ENCODE results near the gene DENND2D. TPM values are rescaled to one million over a fixed set of nuclear protein-coding genes. Genes with fewer than 3 reads are reported as not detected.
A peak's percentile ranks its signal among the peaks of the same experiment; 100 is the strongest.

DENND2D gene
- total RNA-seq, 1 experiment from 2014 or later = 2.1 TPM

DNA sequence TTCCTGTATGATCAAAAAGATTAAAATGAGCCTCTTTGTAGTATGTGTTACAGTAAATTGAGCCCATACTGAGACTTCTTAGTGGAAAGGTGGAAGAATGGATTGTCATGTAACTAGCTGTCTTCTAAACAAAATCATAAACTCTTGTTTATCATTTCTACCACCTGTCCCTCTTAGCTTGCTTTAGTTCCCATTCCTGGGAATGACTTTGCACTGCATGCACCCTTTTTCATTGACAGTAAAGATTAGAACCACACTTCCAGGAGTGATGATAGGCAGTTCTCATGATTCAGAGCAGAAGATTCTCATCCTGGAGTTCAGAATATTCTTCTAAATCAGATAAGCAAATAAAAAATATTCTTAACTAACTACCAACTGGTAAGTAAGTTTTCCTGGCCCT is 28.0 kb downstream of the DENND2D start:
- Mint-ChIP-seq H3K4me1 (no peaks in the 10 kb centered on the region), H3K9me3 (peaks cover 3% of the 10 kb centered on the region; the same call in 1 of the 2 replicates), H3K36me3 (peaks cover 23% of the 10 kb centered on the region), H3K4me3 (no peak overlapping the region), H3K27me3 (ENCODE audit: low read depth) (no peaks in the 10 kb centered on the region), H3K27ac (no peak overlapping the region)
- POLR2A ChIA-PET = no interaction called here
- no peak for ATAC-seq
- CTCF ChIA-PET = no interaction called here
- TF ChIP-seq JUN (CRISPR knock-in tag; IDR thresholded peaks at IDR 0.05) (no peak), SMAD4 (CRISPR knock-in tag; IDR thresholded peaks at IDR 0.05) (no peak), NR3C1 (CRISPR knock-in tag; conservative IDR thresholded peaks at IDR 0.05; ENCODE audit: low read depth) (no peak), ZNF263 (CRISPR knock-in tag; IDR thresholded peaks at IDR 0.05; ENCODE audit: low read depth) (no peak), CREM (CRISPR knock-in tag; IDR thresholded peaks at IDR 0.05) (no peak), JAZF1 (CRISPR knock-in tag; IDR thresholded peaks at IDR 0.05) (no peak), ATF1 (CRISPR knock-in tag; IDR thresholded peaks at IDR 0.05) (no peak), PRRX2 (CRISPR knock-in tag; IDR thresholded peaks at IDR 0.05) (no peak), NFE2L1 (CRISPR knock-in tag; IDR thresholded peaks at IDR 0.05) (no peak)
- TF ChIP-seq, protein P1, sequence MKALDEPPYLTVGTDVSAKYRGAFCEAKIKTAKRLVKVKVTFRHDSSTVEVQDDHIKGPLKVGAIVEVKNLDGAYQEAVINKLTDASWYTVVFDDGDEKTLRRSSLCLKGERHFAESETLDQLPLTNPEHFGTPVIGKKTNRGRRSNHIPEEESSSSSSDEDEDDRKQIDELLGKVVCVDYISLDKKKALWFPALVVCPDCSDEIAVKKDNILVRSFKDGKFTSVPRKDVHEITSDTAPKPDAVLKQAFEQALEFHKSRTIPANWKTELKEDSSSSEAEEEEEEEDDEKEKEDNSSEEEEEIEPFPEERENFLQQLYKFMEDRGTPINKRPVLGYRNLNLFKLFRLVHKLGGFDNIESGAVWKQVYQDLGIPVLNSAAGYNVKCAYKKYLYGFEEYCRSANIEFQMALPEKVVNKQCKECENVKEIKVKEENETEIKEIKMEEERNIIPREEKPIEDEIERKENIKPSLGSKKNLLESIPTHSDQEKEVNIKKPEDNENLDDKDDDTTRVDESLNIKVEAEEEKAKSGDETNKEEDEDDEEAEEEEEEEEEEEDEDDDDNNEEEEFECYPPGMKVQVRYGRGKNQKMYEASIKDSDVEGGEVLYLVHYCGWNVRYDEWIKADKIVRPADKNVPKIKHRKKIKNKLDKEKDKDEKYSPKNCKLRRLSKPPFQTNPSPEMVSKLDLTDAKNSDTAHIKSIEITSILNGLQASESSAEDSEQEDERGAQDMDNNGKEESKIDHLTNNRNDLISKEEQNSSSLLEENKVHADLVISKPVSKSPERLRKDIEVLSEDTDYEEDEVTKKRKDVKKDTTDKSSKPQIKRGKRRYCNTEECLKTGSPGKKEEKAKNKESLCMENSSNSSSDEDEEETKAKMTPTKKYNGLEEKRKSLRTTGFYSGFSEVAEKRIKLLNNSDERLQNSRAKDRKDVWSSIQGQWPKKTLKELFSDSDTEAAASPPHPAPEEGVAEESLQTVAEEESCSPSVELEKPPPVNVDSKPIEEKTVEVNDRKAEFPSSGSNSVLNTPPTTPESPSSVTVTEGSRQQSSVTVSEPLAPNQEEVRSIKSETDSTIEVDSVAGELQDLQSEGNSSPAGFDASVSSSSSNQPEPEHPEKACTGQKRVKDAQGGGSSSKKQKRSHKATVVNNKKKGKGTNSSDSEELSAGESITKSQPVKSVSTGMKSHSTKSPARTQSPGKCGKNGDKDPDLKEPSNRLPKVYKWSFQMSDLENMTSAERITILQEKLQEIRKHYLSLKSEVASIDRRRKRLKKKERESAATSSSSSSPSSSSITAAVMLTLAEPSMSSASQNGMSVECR (CRISPR knock-in tag; IDR thresholded peaks at IDR 0.05; ENCODE audit: borderline replicate concordance) = no peak
- TF ChIP-seq, protein P2, sequence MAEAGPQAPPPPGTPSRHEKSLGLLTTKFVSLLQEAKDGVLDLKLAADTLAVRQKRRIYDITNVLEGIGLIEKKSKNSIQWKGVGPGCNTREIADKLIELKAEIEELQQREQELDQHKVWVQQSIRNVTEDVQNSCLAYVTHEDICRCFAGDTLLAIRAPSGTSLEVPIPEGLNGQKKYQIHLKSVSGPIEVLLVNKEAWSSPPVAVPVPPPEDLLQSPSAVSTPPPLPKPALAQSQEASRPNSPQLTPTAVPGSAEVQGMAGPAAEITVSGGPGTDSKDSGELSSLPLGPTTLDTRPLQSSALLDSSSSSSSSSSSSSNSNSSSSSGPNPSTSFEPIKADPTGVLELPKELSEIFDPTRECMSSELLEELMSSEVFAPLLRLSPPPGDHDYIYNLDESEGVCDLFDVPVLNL (CRISPR knock-in tag; IDR thresholded peaks at IDR 0.05; ENCODE audit: borderline replicate concordance, low read depth) = no peak
- TF ChIP-seq, protein P3, sequence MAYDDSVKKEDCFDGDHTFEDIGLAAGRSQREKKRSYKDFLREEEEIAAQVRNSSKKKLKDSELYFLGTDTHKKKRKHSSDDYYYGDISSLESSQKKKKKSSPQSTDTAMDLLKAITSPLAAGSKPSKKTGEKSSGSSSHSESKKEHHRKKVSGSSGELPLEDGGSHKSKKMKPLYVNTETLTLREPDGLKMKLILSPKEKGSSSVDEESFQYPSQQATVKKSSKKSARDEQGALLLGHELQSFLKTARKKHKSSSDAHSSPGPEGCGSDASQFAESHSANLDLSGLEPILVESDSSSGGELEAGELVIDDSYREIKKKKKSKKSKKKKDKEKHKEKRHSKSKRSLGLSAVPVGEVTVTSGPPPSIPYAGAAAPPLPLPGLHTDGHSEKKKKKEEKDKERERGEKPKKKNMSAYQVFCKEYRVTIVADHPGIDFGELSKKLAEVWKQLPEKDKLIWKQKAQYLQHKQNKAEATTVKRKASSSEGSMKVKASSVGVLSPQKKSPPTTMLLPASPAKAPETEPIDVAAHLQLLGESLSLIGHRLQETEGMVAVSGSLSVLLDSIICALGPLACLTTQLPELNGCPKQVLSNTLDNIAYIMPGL (CRISPR knock-in tag; IDR thresholded peaks at IDR 0.05) = no peak
- TF ChIP-seq, protein P4, sequence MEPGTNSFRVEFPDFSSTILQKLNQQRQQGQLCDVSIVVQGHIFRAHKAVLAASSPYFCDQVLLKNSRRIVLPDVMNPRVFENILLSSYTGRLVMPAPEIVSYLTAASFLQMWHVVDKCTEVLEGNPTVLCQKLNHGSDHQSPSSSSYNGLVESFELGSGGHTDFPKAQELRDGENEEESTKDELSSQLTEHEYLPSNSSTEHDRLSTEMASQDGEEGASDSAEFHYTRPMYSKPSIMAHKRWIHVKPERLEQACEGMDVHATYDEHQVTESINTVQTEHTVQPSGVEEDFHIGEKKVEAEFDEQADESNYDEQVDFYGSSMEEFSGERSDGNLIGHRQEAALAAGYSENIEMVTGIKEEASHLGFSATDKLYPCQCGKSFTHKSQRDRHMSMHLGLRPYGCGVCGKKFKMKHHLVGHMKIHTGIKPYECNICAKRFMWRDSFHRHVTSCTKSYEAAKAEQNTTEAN (CRISPR knock-in tag; IDR thresholded peaks at IDR 0.05) = no peak
- TF ChIP-seq, protein P5, sequence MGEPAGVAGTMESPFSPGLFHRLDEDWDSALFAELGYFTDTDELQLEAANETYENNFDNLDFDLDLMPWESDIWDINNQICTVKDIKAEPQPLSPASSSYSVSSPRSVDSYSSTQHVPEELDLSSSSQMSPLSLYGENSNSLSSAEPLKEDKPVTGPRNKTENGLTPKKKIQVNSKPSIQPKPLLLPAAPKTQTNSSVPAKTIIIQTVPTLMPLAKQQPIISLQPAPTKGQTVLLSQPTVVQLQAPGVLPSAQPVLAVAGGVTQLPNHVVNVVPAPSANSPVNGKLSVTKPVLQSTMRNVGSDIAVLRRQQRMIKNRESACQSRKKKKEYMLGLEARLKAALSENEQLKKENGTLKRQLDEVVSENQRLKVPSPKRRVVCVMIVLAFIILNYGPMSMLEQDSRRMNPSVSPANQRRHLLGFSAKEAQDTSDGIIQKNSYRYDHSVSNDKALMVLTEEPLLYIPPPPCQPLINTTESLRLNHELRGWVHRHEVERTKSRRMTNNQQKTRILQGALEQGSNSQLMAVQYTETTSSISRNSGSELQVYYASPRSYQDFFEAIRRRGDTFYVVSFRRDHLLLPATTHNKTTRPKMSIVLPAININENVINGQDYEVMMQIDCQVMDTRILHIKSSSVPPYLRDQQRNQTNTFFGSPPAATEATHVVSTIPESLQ (CRISPR knock-in tag; IDR thresholded peaks at IDR 0.05) = no peak
- no peak for DNase-seq (ENCODE audit: low spot score)

DNA sequence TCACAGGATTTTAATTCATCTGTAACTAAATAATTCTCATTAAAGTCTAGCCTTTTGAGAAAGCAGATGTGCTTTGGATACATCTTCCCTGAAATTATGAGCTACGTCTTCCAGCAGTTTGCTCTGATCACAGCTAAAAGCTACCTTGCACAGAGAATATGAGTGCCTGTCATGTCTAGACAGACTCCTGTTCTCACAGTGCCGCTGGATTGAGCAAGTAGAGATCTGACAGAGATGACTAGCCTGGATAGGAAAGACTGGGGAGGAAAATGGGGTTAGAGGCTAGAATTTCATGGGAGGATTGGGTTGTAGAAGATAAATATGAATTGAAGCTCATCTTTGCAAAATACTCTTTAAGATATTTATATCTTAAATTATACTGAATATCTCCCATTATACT is 36.3 kb downstream of the DENND2D start:
- Mint-ChIP-seq H3K9me3 (peaks cover 3% of the 10 kb centered on the region; the same call in 1 of the 2 replicates), H3K4me3 (no peak overlapping the region), H3K27me3 (ENCODE audit: low read depth) (no peaks in the 10 kb centered on the region), H3K4me1 (no peaks in the 10 kb centered on the region), H3K36me3 (peaks cover 17% of the 10 kb centered on the region), H3K27ac (peak overlapping the region; percentile 76)
- ATAC-seq (no peak), DNase-seq (ENCODE audit: low spot score) (no peak)
- CTCF ChIA-PET = no interaction called here
- POLR2A ChIA-PET = no interaction called here
- TF ChIP-seq, protein P6, sequence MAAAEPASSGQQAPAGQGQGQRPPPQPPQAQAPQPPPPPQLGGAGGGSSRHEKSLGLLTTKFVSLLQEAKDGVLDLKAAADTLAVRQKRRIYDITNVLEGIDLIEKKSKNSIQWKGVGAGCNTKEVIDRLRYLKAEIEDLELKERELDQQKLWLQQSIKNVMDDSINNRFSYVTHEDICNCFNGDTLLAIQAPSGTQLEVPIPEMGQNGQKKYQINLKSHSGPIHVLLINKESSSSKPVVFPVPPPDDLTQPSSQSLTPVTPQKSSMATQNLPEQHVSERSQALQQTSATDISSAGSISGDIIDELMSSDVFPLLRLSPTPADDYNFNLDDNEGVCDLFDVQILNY (CRISPR knock-in tag; IDR thresholded peaks at IDR 0.05) = no peak
- TF ChIP-seq, protein P7, sequence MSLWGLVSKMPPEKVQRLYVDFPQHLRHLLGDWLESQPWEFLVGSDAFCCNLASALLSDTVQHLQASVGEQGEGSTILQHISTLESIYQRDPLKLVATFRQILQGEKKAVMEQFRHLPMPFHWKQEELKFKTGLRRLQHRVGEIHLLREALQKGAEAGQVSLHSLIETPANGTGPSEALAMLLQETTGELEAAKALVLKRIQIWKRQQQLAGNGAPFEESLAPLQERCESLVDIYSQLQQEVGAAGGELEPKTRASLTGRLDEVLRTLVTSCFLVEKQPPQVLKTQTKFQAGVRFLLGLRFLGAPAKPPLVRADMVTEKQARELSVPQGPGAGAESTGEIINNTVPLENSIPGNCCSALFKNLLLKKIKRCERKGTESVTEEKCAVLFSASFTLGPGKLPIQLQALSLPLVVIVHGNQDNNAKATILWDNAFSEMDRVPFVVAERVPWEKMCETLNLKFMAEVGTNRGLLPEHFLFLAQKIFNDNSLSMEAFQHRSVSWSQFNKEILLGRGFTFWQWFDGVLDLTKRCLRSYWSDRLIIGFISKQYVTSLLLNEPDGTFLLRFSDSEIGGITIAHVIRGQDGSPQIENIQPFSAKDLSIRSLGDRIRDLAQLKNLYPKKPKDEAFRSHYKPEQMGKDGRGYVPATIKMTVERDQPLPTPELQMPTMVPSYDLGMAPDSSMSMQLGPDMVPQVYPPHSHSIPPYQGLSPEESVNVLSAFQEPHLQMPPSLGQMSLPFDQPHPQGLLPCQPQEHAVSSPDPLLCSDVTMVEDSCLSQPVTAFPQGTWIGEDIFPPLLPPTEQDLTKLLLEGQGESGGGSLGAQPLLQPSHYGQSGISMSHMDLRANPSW (CRISPR knock-in tag; conservative IDR thresholded peaks at IDR 0.05; ENCODE audit: low read depth) = no peak
- TF ChIP-seq, protein P5 (CRISPR knock-in tag; IDR thresholded peaks at IDR 0.05) = no peak
- TF ChIP-seq EMX1 (CRISPR knock-in tag; IDR thresholded peaks at IDR 0.05) (no peak), ESRRA (CRISPR knock-in tag; IDR thresholded peaks at IDR 0.05; ENCODE audit: borderline replicate concordance) (no peak), GRHL2 (CRISPR knock-in tag; IDR thresholded peaks at IDR 0.05; ENCODE audit: insufficient replicate concordance, severe bottlenecking) (no peak)
